ENCODE data around the gene AATF. TPM values are rescaled to one million over a fixed set of nuclear protein-coding genes. Genes with fewer than 3 reads are reported as not detected.

Gene AATF
- polyA plus RNA-seq, 10 donors = 19.6 to 26.2 (median 21.9) TPM

GRCh38 chr17:36939052-36939801, 9.5 kb upstream of the AATF start:
- DNase-seq = peak in 1 of 3 donors; percentile 42

GRCh38 chr17:36939802-36940312, 8.9 kb upstream of the AATF start:
- no peak for DNase-seq

- DNase-seq = no peak
Observed at GRCh38 chr17:36940313-36941264, 8.2 kb upstream of the AATF start.

- no peak for DNase-seq
Observed at GRCh38 chr17:36941265-36942010, 7.3 kb upstream of the AATF start.

- DNase-seq = peak in 1 of 3 donors; percentile 39
Observed at GRCh38 chr17:36942019-36942599, 6.6 kb upstream of the AATF start.

- DNase-seq = no peak
Observed at GRCh38 chr17:36942631-36943125, 6.1 kb upstream of the AATF start.

GRCh38 chr17:36943250-36944191, 5.2 kb upstream of the AATF start:
- DNase-seq = peak in 1 of 3 donors; percentile 64

GRCh38 chr17:36944553-36944952, 4.2 kb upstream of the AATF start:
- no peak for DNase-seq

GRCh38 chr17:36945140-36945539, 3.6 kb upstream of the AATF start:
- DNase-seq = no peak

- no peak for DNase-seq
Observed at GRCh38 chr17:36945959-36946725, 2.6 kb upstream of the AATF start.

- DNase-seq = no peak
Observed at GRCh38 chr17:36946726-36947091, 2.0 kb upstream of the AATF start.

GRCh38 chr17:36947922-36948716, 635 bp upstream of the AATF start:
- no peak for DNase-seq

- no peak for DNase-seq
Observed at GRCh38 chr17:36949461-36949927, 740 bp downstream of the AATF start.

GRCh38 chr17:36950027-36950426, 1.3 kb downstream of the AATF start:
- DNase-seq = no peak

GRCh38 chr17:36951084-36951789, 2.5 kb downstream of the AATF start:
- DNase-seq = no peak

GRCh38 chr17:36971508-36971907, 22.8 kb downstream of the AATF start:
- DNase-seq = no peak

GRCh38 chr17:36972186-36972700, 23.5 kb downstream of the AATF start:
- DNase-seq = no peak

Data from muscle of back (tissue), 11 donors.